ENCODE data around the gene PPP2R1A. TPM values are rescaled to one million over a fixed set of nuclear protein-coding genes. Genes with fewer than 3 reads are reported as not detected.
A peak's percentile ranks its signal among the peaks of the same experiment; 100 is the strongest.
"Not testable (repeated sequence)": the region's sequence is repeated elsewhere in the genome, so short reads cannot be mapped to it uniquely, and the experiment has no call there.

The PPP2R1A gene
- total RNA-seq, 2 donors from 2014 or later, result 284 to 322 TPM

GRCh38 chr19:52234406-52234805 lies 44.6 kb downstream of the PPP2R1A start:
- no peak overlapping the region for H3K4me3 ChIP-seq
- no peaks in the 10 kb centered on the region for H3K27me3 ChIP-seq
- no peak for TF ChIP-seq CTCF (IDR thresholded peaks at IDR 0.05)
- H3K27ac ChIP-seq, result no peak overlapping the region
- DNase-seq (ENCODE audit: low spot score), result no peak
- no peaks in the 10 kb centered on the region for H3K36me3 ChIP-seq
- H3K9me3 ChIP-seq, result no peaks in the 10 kb centered on the region
- H3K4me1 ChIP-seq, result no peaks in the 10 kb centered on the region

GRCh38 chr19:52237197-52237596 lies 47.3 kb downstream of the PPP2R1A start:
- Histone ChIP-seq H3K4me1 (no peaks in the 10 kb centered on the region), H3K27me3 (no peaks in the 10 kb centered on the region), H3K27ac (no peak overlapping the region), H3K9me3 (no peaks in the 10 kb centered on the region), H3K36me3 (no peaks in the 10 kb centered on the region), H3K4me3 (no peak overlapping the region)
- TF ChIP-seq CTCF (IDR thresholded peaks at IDR 0.05), result no peak
- no peak for DNase-seq (ENCODE audit: low spot score)

GRCh38 chr19:52237771-52238400 lies 48.0 kb downstream of the PPP2R1A start:
- Histone ChIP-seq H3K27ac (no peak overlapping the region), H3K4me1 (no peaks in the 10 kb centered on the region), H3K9me3 (no peaks in the 10 kb centered on the region), H3K36me3 (no peaks in the 10 kb centered on the region), H3K4me3 (no peak overlapping the region), H3K27me3 (no peaks in the 10 kb centered on the region)
- DNase-seq (ENCODE audit: low spot score), result peak; percentile 69
- peak; percentile 87 to 93 for TF ChIP-seq CTCF (IDR thresholded peaks at IDR 0.05)

- no peaks in the 10 kb centered on the region for H3K36me3 ChIP-seq
- TF ChIP-seq CTCF (IDR thresholded peaks at IDR 0.05), result no peak
- no peak for DNase-seq (ENCODE audit: low spot score)
- H3K9me3 ChIP-seq, result no peaks in the 10 kb centered on the region
- H3K4me3 ChIP-seq, result no peak overlapping the region
- H3K4me1 ChIP-seq, result no peaks in the 10 kb centered on the region
- no peak overlapping the region for H3K27ac ChIP-seq
- no peaks in the 10 kb centered on the region for H3K27me3 ChIP-seq
Observed at GRCh38 chr19:52244021-52244420, 54.2 kb downstream of the PPP2R1A start.

- DNase-seq (ENCODE audit: low spot score), result no peak
- no peaks in the 10 kb centered on the region for H3K9me3 ChIP-seq
- no peaks in the 10 kb centered on the region for H3K4me1 ChIP-seq
- no peak overlapping the region for H3K27ac ChIP-seq
- no peaks in the 10 kb centered on the region for H3K36me3 ChIP-seq
- H3K27me3 ChIP-seq, result no peaks in the 10 kb centered on the region
- TF ChIP-seq CTCF (IDR thresholded peaks at IDR 0.05), result peak; percentile 21 to 62
- no peak overlapping the region for H3K4me3 ChIP-seq
Observed at GRCh38 chr19:52248241-52248640, 58.4 kb downstream of the PPP2R1A start.

- no peaks in the 10 kb centered on the region for H3K27me3 ChIP-seq
- H3K36me3 ChIP-seq, result no peaks in the 10 kb centered on the region
- H3K27ac ChIP-seq, result no peak overlapping the region
- no peaks in the 10 kb centered on the region for H3K4me1 ChIP-seq
- no peaks in the 10 kb centered on the region for H3K9me3 ChIP-seq
- H3K4me3 ChIP-seq, result no peak overlapping the region
- DNase-seq (ENCODE audit: low spot score), result no peak
- TF ChIP-seq CTCF (IDR thresholded peaks at IDR 0.05), result no peak
Observed at GRCh38 chr19:52258426-52258825, 68.6 kb downstream of the PPP2R1A start.

- not testable (repeated sequence) for H3K27ac ChIP-seq; DNase-seq (ENCODE audit: low spot score); H3K4me3 ChIP-seq; H3K36me3 ChIP-seq; H3K27me3 ChIP-seq; H3K9me3 ChIP-seq
- peaks cover 0 to 11% of the 10 kb centered on the region in 2 donors for H3K4me1 ChIP-seq
Observed at GRCh38 chr19:52265556-52265955, 75.7 kb downstream of the PPP2R1A start.
